ENCODE data around the gene IDUA.

GRCh38 chr4:1015746-1016145 is 28.9 kb downstream of the IDUA start:
- no peak for TF ChIP-seq CTCF (conservative IDR thresholded peaks at IDR 0.05; ENCODE audit: low read depth, low read length)
- no peak for TF ChIP-seq EZH2 (IDR thresholded peaks at IDR 0.05; ENCODE audit: low read length, unreplicated experiment)
